ENCODE measurements around the gene CKM.

CKM gene

DNA sequence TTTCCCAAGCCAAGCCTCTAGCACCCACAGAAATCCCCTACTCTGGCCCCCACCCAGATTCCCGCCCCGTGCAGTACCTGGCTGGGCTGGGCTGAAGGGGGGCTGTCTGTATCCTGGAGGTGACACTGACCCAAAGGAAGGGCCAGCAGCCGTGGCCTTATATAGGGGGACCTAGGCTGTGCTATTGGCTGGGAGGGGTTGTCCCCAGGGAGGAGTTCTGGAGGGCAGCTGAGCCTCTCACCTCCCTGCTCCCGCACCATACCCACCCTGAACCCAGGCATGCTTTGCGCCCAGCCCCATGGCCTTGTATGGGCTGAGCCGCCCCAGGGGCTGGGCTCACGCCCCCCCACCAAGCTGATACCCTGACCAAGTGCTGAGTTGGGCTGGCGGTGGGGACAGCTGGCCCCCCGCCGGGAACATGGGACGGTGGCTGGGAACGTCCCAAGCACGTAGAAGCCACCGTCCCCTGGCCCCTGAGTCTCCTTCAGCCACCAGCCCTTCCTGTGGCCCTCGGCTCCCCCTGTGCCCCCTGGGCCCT, at the start of gene CKM:
Gene CKM, minus strand, starts transcription at position 132 of the 538 bp plus-strand sequence. CDS start 3,162 bp downstream, outside the sequence.
- DNase-seq, result no peak

DNA sequence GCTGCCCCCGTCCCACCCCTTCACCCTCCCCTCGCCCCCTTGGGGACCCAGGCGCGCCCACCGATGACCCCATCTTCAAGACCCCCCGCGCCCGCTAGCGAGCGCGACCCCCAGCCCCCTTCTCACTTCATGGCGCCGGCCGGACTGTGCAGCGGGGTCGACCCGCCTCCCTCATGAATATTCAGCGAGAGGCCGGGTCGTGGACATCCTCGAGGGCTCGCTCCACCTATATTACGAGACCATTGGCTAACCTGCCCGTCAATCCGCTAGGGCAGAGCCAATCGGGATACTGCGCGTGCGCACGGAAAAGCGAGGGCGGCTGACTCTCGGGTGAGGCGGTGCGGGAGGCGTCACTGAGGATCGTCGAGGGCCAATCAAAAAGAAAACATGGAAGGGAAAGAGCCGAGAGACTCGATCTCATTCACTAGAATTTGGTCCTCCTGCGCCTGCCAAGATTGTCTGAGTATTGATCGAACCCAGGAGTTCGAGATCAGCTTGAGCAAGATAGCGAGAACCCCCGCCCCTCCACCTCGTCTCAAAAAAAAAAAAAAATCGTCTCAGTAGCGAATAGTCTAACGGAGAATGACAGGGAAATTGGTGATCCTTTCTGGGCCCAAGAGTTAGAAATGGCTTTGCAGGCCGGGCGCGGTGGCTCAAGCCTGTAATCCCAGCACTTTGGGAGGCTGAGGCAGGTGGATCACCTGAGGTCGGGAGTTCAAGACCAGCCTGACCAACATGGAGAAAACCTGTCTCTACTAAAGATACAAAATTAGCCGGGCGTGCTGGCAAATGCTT, 47.9 kb upstream of the CKM start, which contains the start of gene ERCC2:
Gene ERCC2, minus strand, starts transcription at position 164 of the 795 bp plus-strand sequence. Its CDS starts 33 bp downstream, at position 131.
- DNase-seq, result peak; percentile 90 to 91

DNA sequence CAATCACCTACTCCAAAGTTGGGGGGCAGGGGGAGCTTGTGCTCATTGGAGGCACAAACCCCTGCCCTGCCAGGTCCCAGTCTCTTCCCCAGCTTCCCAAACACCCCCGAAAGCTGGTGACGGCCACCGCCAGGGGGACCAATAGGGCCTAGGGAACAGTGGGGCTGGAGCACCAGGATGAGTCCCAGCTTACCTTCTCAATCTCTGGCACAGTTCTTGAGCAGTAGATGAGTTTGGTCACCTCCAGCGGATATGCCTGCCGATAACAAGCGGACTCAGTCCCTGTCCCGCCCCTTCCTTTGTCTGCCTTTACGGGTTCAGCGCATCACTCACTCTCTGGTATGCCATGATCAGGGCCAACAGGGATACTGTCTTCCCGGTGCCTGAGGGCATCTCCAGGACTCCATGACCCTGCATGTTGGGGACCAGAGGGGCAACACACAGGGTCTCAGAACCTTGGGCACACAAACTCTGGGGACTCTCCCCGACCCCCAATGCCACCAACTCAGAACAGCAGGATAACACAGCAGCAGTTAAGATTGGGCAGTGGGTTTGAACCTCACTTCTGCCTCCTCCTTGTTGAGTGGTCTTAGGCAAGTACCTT, 46.2 kb upstream of the CKM start:
- no peak for DNase-seq

DNA sequence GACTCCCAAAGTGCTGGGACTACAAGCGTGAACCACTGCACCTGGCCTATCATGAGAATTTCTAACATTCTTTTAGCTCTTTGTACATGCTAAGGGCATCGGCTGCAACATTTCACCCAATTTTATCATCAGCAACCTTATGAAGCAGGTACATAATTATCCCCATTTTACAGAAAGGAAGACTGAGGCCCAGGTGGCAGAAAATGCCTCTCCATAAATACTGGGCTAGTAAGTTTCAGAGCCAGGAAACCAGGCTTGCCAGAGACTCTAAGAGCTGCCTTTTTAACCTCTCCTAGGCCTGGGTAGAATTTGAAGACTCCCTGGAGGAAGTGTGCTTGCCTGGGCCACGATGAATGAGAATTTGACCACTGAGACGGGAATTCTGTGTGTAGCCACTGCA, 45.5 kb upstream of the CKM start:
- no peak for DNase-seq

DNA sequence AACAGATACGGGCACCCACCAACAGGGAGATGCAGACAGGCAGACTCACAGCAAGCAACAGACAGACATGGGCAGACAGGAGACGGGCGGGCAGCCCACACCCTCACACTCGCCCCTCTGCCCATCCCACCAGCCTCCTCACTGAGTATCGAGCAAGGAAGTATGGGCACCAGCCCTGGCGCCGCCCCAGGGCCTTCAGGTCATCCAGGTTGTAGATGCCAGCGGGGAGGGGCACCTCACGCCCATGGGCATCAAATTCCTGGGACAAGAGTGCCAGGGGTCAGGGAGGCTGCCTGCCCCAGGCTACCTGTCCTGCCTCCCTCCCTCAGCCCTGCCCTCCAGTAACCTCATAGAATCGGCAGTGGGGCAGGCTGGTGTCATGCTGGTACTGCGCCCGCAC, 42.0 kb upstream of the CKM start:
- DNase-seq, result no peak

DNA sequence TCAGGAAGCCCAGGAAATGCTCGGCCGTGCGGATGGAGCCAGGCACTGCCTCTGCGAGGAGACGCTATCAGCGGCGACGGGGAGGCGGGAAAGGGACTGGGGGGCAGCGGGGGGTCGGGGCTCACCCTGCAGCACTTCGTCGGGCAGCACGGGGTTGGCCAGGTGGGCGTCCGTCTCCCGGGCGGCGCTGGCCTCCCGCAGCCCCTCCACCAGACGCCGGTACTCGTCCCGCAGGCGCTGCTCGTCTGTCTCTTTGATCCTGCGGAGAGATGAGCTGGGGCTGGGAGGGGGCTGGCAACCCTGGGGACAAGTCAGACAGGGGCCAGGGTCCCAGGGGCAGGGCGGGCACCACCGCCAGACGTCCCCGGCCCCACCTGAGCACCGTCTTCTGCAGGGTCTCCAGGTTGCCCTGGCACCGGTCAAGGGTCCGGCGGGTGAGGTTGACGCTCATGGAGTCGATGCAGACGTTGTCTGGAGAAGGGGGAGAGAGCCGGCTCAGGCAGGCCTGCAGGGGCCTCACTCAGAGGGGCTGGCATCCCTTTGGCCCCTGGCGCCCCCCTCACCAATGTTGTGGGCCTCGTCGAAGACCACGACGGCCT, 41.3 kb upstream of the CKM start:
- no peak for DNase-seq

DNA sequence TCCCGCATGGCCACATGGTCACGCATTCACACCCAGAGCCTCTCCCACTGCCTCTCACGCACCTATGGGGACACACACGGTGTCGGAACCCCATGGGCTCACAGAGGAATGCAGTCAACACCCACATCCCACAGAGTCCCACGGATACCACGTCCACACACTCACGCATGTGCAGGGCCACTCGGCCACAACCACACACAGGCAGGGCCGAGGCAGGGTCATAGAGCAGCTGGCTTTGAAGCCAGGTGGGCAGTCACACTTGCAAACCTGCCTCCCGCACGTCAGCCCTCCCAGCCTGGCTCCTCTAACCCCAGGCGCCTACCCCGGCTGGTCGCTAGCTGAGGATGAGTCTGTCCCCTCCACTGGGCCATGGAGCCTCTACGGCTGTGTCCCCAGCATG, 39.6 kb upstream of the CKM start:
- DNase-seq, result no peak

DNA sequence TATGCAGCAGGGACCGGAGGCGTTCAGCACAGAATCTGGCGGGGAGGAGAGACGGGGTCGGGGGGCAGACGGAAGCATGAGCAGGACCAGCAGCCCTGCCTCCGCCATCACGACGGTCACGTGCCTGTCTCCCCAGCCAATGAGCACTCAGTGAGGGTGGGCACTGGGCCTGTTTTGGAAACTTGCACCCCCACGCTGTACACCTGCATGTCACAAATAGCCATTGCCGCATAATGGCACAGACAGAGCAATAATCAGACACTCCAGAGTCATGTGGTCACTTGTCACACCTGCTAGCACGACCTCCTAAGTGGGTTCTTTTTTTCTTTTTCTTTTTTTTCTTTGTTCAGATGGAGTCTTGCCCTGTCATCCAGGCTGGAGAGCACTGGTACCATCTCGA, 38.9 kb upstream of the CKM start:
- DNase-seq, result no peak

DNA sequence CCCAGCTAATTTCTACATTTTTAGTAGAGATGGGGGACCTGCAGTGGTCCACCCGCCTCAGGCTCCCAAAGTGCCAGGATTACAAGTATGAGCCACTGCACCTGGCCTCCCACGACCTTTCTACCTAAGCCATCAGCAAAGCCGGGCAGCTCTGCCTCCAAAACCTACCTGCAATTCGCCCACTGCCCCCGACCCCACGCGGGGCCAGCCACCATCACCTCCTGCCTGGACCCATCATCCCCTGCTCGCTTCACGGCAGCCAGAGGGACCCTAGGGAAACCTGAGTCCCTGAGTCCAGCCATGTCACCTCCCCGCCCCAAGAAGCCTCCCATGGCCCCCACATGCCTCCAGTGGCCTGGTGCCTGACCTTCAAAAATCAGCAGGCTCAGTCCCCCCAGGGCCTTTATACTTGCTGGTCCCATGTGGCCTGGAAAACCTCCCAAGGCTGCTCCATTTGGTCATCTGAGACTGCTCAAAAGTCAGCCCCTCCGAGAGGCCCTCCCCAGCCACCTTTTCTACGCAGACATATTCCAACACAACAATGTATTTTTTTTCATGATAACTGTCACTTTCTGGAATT, 35.6 kb upstream of the CKM start:
- DNase-seq, result no peak

DNA sequence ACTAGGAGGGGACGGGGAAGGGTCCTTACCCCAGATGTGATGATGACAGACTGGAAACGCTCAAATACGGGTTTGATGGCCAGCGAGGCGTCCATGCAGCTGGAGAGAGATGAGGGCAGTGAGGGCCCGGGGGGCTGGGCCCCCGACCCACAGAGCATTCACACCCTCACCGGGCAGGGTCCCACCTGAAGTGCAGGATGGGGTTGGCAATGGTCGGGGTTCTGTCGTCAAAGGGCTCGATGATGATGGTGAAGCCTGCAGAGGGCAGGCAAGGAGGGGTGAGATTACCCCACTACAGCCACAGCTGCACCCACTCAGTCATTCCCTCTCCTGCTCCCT, 34.7 kb upstream of the CKM start:
- DNase-seq, result no peak

DNA sequence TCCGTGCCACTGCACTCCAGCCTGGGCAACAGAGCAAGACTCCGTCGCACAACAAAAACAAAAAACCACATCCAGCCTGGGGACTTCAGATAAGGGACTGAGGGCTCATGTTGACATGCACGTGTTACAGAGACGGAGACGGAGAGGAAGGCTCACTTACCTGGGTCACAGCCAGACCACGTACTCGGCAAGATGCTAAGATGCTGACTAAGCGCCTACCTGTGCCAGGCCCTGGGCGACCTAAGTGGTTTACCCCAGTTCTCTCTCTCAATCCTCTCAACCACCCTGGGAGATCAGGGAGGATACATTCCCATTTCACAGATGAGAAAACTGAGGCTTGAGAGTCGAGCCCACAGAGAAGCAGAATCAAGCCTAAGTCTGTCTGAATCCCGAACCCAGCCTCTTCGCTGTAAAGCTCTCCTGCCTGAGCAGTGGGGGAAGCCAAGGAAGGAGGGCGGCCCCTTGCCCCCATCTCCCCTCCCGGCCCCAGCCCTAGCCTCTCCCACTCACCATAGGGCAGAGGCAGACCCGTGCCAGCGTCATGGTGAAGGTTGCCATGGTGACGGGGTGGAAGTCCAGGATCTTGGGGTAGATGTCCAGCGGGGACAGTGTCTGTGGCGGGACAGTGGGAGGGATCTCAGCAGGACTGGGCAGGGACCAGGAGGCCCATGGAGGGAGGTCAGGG, 34.2 kb upstream of the CKM start:
- DNase-seq, result no peak

DNA sequence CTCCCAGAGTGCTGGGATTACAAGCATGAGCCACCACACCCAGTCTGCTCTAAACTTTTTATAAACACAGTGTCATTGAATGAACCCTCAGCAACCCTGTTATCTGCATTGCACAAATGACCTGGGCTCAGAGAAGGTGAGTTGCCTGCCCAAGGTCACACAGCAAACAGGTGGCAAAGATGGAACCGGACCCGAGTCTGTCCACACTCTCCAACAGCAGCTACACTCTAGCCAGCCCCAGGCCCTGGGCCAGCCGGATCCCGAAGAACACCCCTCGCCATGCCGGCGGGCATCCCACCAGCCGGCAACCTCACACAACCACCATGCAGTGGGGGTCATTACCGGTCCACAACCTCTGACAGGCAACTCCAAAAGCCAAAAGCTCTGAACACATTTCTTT, 33.2 kb upstream of the CKM start:
- no peak for DNase-seq

DNA sequence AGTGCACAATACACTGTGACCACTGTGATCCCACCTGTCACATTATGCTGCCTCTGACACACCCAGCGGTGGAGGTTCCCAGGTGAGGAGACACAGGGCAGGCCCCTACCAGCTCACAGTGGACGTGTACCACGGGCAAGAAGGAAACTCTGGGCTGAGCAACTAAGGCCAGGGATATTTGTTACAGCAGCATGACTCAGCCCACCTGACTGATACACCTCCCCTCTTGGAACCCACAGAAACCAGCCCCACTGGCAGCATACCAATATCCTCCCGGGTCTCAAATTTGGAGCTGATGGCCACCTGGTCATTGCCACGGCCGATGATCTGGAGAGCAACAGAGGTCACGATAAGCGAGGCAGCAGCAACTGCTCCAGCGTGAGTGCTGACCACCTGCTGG, 32.7 kb upstream of the CKM start:
- no peak for DNase-seq

DNA sequence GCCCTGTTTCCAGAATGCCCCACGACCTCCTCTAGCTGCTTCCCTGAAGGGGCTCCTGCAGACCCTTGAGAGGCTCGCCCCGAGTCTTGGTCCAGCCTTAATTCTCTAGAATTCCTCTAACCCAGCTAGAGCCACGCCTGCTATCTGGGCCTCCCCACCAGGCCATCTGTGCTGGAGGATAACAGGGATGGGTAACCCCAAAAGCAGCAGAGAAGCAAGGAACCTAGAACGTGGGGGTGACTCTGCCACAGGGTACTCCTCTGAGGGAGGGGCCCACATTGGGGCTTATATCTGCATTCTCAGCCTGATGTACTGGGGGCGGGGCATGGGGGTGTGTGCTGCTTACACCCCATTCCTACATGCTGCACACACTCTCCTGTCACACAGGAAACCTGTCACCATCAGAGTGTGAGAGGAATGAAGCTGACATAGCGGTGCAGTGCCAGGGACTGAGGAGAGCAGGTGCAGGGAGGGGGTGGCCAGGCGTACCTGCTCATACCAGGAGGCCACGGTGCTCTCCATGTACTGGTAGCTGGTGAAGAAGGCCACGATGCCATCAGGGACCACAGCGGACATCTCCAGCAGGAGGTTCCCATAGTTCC, 31.7 kb upstream of the CKM start:
- no peak for DNase-seq

DNA sequence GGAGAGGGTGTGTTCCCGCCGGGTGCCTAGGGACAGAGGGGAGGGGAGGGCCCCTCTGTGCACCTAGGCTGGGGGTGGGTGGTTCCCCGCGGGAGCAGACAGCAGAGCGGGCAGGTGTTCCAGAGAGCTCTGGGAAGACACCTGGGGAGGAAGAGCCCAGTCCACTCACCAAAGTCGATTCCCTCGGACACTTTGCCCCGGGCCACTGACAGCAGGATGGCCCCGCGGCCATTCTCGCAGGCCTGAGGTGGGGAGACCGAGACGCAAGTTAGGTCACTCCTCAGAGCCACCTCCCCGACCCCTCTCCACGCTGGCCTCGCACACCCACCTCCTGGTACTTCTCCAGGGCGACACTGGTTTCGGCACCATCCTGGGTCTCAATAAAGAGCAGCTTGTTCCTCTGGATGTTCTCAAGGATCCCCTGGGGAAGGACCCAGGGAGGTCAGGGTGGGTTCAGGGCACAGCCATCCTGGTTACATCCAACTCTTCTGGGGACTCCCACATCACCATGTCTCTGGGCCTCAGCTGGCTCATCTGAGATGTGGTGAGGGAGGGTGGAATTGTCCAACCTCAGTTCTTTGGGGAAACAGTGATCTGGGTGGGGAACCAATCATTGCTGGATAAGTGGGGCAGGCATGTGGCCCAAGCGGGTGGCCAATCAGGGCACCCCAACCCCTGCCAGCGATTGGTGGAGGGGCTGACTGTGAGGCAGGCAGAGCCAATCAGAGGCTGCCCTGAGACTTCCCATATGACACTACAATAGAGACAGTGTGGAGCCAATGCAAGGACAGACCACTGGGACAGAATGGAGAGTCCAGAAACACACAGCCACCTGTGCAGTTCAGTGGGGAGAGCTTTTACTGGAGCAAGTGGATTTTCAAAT, 30.5 kb upstream of the CKM start:
- no peak for DNase-seq

DNA sequence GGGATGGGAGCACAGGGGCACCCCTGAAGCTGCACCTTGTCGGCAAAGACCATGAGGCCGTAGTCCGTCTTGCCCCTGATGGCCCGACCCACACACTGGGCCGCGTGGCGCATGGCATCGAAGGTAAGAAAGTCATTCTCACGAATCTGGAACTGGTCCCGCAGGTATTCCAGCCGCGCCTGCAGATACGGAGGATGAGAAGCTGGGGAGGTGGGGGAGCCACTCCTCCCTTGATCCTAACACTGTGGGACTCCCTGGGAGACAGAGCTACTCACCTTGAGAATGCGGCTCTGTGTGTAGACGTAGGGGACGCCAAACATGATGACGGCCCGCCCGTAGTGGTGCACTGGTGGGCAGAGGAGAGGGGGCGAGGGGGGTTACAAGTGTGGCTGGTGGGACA, 29.8 kb upstream of the CKM start:
- no peak for DNase-seq

DNA sequence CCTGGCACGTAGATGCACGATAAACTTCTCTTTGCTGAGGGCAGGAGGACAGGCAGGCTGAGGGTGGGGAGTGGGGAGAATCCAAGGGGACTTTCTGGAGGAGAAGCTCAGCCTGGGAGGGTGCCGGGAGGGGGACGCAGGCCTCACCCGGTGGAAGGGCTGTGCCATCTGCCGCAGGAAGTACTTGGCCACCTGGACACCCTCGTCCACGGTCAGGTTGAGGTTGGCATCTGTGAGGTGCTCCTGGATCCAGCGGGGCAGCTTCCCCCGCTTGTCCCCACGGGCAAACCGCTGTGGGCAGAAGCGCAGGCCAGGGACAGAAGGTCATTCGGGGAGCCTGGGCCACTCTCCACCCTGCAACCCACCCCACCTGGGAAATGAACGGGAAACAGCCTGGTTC, 29.4 kb upstream of the CKM start:
- no peak for DNase-seq

DNA sequence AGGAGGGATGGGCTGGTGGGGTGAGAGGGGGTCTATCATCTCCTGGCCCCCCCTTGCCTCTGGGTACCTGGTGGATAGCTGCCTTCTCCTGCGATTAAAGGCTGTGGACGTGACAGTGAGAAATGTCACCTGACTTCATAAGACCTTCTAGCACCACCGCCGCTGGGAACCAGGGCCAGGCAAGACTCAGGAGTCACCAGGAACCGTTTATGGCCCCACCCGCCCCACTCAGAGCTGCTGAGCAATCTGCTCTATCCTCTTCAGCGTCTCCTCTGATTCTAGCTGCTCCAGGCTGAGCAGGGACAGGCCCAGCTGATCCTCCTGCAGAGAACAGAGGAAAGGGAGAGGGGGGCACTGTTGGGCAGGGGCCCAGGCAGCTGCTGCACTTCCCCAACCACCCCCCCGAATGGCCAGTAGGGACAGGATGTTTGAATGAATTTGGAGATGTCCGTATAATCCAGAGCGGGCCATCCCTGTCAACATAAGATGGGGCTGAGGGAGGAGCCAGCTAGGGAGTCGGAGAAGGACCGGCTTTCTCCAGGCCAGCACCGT, 28.8 kb upstream of the CKM start:
- DNase-seq, result no peak

DNA sequence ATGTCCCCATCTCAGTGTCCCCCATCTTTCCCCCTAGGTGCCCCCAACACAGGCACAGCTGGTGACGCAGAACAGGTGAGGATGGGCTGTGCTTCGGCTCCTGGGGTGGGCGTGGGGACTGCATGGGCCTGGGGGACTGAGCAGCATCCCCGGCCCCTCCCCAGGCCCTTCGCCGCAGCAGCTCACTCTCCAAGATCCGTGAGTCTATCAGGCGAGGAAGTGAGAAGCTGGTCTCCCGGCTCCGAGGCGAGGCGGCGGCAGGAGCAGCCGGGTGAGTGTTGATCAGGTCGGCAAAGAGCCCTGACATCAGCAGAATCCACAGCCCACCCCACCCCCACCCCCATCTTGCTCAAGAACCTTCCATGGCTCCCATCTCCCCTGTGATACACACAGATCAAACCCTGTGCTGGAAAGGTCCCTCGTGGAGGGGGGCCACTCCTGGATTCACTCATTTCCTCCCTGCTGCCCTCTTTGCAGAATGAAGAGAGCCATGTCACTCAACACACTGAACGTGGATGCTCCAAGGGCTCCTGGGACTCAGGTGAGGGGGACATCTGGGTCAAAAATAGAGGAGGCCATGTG, 27.9 kb upstream of the CKM start:
- DNase-seq, result no peak

DNA sequence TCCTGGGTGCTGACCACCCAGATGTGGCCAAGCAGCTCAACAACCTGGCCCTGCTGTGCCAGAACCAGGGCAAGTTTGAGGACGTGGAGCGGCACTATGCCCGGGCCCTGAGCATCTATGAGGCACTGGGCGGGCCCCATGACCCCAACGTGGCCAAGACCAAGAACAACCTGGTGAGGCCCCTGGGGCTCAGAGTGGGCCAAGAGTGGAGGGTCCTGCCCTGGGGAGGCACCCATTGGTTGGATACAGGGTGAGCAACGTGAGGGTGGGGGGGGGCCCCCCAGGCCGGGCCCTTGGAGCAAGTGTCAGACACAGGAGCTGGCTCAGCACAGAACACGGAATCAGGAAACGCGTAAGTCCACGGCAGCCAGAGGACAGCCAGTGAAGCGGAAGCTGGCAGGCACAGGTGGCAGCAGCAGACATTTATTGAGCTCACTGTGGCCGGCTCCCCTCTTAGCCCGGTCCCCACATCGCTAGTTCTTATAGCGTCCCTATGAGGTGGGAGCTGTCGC, 26.8 kb upstream of the CKM start:
- no peak for DNase-seq

DNA sequence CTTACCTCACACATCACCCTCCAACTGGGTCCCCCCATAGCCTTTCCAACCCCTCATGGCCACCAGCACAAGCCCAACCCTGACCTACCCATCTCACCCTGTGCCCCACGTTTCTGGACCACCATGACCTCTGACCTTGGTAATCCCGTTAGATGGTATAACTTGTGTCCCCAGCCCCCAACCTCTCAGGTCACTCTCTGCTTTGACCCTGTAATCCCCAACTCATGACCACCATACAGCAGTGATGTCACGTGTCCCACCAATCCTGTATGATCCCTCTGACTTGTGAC, 26.4 kb upstream of the CKM start:
- DNase-seq, result no peak
